ENCODE results near the gene ASCC1.

DNA sequence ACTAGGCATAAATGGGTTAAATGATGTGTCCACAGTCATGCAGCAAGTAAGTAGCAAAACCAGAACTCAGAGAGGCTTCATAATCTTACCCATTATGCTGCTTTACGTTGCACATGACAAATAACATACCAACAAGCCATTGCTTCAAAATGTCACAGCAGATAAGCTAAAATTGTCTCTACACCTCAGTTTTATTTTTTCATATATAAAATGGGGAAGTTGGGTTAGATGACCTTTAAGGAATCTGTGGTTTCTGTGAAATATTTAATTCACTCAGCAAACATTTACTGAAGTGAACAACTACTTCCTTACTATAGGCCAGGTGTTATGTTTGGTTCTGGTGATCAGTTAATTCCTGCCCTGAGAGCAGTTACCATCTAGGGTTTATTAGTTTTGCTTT, 2.2 kb upstream of the ASCC1 start:
- TF ChIP-seq, protein P1, sequence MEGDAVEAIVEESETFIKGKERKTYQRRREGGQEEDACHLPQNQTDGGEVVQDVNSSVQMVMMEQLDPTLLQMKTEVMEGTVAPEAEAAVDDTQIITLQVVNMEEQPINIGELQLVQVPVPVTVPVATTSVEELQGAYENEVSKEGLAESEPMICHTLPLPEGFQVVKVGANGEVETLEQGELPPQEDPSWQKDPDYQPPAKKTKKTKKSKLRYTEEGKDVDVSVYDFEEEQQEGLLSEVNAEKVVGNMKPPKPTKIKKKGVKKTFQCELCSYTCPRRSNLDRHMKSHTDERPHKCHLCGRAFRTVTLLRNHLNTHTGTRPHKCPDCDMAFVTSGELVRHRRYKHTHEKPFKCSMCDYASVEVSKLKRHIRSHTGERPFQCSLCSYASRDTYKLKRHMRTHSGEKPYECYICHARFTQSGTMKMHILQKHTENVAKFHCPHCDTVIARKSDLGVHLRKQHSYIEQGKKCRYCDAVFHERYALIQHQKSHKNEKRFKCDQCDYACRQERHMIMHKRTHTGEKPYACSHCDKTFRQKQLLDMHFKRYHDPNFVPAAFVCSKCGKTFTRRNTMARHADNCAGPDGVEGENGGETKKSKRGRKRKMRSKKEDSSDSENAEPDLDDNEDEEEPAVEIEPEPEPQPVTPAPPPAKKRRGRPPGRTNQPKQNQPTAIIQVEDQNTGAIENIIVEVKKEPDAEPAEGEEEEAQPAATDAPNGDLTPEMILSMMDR (IDR thresholded peaks at IDR 0.05), result no peak
- TF ChIP-seq POLR2A (IDR thresholded peaks at IDR 0.05) (no peak), POLR2AphosphoS5 (IDR thresholded peaks at IDR 0.05) (no peak)
